Muscle of arm (tissue), 12 donors: ENCODE data around the gene NHERF2. TPM values are rescaled to one million over a fixed set of nuclear protein-coding genes. Genes with fewer than 3 reads are reported as not detected.
A peak's percentile ranks its signal among the peaks of the same experiment; 100 is the strongest.

Experiments used
- DNase-seq: peaks from one replicate; pipeline ENCODE4 v3.0.0-alpha.2; 2013
- polyA plus RNA-seq, 12 donors: library from polyadenylated mRNA; unstranded; fragments of 120-200 nt; gene quantifications; one replicate each; pipeline ENCODE4 v1.2.1, GENCODE V29; 2013; ENCODE audit not compliant: insufficient read length in 12 of 12

NHERF2 gene
- polyA plus RNA-seq, 12 donors, result 26.8 to 55.1 (median 36.1) TPM; not detected in 1

GRCh38 chr16:2037115-2037514 is 10.4 kb downstream of the NHERF2 start:
- DNase-seq, result no peak

GRCh38 chr16:2037647-2038381 is 11.1 kb downstream of the NHERF2 start:
- peak; percentile 69 for DNase-seq

- DNase-seq, result peak; percentile 65
Measured at GRCh38 chr16:2038382-2039231, 11.9 kb downstream of the NHERF2 start.

DNA sequence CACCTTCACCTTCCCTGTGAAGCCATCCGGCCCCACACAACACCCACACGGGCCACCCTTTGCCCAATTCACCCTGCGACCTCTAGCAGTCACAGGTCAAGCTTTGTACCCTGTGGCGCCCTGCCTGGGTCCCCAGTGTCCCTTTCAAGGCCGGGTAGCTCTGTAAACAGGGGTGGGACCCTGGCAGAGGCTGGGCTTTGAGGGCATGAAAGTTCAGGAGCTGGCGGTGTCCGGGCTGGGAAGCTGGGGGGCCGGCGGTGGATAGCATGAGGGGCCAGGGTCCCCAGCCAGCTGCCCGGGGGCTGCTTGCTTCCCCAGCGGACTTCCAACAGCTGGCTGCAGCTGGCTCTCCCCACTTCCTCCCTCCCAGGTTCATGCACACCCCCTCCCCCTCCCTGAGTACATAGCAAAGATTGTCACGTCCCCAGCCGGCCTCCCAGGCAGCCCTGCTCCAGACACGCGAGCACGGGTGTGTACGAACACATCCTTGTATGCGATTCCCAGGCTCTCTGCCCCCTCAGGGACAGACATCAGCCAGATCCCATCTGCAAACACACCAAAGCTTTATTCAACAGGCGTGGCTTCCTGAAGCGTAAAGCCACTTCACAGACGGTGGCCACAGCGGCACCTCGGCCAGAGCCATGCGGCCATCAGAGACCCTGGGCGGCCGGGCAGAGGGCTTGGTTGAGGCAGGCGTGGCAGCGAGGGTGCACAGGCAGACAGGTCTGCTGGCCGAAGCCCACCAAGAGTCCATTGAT is 12.8 kb downstream of the NHERF2 start:
- peak; percentile 74 for DNase-seq

DNA sequence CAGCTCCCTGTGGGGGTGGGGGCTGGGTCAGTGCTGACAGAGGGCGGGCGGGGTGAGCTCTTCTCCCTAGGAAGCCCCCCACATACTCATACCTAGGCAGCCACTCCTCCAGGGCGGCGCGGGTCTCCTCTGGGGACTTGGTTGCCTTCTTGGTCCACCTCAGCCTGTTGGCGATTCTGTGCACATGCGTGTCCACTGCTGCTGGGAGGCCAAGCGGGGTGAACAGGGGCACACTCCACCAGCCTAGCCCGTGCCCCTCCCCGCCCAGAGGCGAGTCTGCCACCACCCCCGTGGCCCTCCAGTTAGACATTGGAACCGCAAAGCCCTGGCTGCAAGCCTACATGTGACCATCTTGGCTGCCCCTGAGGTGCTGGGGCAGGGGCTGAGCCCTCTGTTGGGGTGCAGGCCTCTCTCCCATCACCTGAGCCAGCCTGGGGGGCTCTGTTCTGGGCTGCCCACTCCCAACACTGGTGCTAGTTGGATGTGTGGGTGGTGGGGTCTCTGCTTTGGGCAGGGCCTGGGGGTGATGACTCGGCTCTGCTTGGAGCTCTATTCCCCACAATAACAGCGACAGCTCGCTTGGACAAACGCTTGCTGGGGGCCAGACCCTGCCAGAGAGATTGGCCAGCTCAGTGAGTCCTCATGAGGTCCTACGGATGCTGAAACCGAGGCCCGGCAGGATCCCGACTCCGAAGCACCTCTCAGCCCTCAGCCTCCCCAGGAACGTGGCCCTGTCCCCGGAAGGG is 13.5 kb downstream of the NHERF2 start:
- no peak for DNase-seq

DNA sequence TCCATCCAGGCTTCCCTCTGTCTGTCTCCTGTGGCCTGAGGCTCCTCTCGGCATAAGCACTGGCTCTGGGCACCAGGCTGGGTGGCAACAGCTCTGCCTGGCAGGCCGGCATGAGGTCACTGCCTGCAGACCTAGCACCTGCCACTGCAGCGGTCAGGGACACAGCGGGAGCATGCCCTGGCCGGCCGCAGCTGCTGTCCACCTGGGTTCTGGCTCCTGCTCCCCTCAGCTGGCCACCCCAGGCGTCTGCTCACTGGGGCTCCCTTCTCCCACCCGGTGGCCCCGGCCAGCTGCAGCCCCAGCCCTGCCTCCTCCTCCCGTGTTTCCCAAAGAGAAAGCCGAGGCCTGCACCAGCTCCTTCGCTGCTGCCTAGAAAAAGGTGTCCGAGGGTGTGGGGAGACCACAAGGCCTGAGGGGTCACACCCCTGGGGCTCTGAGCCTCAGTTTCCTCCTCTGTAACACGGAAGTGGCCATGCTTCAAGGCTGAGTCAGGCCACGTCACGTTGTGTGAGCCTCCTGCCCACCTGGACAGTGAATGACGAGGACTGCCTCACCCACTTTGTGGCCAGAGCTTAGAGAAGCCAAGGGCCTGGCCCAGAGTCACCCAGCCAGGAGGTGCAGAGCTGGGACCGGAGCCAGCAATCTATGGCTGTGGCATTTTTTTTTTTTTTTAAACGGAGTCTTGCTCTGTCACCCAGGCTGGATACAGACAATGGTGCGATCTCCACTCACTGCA is 14.3 kb downstream of the NHERF2 start:
- peak; percentile 66 for DNase-seq

DNA sequence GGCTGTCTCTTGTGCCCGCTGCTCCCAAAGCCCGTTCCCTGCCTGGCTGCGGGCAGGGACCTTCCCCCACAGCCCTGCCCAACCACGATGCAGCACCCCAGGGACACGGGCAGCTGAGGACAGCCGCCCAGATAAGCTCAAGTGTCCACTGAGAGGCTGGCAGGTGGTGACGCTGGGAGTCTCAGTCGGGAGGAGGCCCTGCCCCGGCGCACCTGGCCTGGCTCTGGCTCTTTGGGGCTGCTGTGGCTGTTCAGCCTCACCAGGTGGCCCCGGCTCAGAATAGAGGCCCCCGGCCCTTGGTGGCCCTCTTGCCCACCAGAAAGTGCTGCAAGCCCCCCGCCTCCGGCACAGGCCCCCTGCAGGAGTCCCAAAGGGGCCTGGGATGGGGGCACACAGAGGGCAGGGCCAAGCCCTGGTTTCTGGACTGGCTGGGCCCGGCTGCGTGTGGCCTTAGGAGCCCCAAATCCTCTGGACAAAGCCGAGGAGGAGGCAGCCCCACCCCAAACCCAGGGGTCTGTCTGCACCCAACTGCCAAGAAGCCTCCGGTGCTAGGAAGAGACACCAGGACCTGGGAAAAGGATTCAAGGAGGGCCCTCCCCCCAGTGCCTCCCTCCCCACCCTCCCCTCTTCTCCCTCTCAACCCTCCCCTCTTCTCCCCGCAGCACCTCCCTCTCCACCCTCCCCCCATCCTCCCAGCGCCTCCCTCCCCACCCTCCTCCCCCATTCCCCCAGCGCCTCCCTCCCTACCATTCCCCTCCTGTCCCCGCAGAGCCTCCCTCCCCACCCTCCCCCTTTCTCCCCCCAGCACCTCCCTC is 15.7 kb downstream of the NHERF2 start:
- no peak for DNase-seq

- no peak for DNase-seq
Measured at GRCh38 chr16:2042986-2043666, 16.4 kb downstream of the NHERF2 start.

GRCh38 chr16:2043667-2044451 is 17.2 kb downstream of the NHERF2 start:
- DNase-seq, result no peak

DNA sequence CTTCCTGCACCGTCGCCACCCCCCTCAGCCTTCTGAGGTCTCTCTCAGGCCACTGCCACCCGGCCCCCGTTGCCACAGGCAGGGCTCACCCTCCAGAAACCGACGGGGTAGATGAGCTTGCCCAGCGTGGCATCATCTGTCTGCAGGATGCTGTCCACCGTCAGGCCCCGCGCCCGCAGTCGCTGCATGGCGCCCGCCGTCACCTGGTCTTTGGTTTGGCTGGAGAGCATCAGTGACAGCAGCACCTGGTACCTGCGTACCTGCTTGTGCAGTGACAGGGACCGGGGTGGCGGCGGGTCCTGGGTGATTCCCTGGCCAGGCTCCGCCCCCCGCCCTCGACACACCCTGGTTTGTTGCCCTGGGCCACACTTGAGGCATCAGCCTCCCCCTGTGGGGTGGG is 17.8 kb downstream of the NHERF2 start:
- DNase-seq, result no peak

DNA sequence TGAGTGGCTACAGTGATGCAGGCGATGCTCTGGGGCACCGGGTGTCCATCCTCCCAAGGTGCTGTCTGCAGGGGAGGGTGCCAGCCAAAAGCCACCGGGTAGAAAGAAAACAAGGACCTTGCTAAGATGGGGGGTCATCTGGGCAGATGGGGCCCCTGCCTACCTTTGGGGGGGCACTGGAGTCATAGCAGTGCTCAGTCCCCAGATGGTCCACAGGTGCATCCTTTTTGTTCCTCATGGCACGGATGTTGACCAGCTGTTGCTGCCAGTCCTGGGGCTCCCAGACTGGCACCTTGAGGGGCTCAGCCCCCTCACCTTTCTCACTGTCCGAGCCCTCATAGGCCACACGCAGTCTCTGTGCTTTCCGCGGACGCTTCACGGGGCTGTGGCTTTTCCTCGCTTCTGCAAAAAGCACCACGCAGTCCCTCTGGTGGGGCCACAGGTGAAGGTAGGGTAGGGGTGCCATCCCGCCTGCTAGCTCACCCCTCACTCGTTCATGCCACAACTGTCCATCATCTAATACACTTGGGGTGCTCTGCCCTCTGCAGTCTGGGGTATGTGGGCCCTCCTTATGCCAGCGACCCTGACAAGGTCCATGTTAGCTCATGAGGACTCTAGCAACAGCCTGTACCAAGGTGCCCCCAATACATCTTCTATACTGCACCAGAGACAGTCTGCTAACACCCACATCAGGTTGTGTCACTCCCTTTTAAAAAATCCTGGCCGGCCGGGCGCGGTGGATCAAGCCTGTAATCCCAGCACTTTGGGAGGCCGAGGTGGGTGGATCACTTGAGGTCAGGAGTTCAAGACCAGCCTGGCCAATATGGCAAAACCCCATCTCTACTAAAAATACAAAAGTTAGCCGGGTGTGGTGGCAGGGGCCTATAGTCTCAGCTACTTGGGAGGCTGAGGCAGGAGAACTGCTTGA is 19.5 kb downstream of the NHERF2 start:
- DNase-seq, result no peak

GRCh38 chr16:2046893-2047329 is 20.2 kb downstream of the NHERF2 start:
- DNase-seq, result no peak

DNA sequence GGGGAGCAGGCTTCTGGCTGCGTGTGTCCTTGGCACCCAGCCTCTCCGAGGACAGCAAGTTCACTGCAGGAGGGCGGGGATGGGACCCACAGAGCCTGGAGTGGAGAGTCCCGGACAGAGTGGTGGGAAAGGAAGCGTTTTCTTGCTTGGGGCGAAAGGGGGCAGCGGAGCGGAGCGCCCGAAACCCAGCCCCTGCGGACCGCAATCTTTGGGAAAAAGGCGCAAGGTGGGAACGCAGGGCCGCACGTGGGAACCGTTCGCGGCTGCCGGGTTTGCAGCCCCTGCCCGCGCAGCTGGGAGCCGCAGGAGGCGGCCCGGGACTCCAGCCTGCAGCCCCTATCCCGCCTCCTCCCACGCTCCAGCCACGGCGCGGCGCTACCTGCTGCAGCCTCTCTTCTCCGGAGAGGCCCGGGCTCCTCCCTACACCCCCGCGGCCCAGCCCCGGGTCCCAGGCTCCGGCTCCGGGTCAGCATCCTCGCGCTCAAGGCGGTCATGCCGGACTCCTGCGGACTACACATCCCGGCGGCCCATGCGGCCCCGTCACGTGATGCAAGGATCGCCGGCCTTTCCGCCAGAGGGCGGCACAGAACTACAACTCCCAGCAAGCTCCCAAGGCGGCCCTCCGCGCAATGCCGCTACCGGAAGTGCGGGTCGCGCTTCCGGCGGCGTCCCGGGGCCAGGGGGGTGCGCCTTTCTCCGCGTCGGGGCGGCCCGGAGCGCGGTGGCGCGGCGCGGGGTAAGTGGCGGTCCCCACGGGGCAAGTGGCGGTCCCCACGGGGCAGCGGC is 20.8 kb downstream of the NHERF2 start, which contains the start of the genes NTHL1 and TSC2:
Gene NTHL1 (minus strand): TSS at position 505 of the 786 bp plus-strand sequence. CDS start 11 bp downstream, at position 494.
Gene TSC2 (plus strand): TSS at position 656 of the 786 bp plus-strand sequence. CDS start 631 bp downstream, outside the sequence.
- peak; percentile 97 for DNase-seq

- DNase-seq, result no peak
Measured at GRCh38 chr16:2048116-2048543, 21.4 kb downstream of the NHERF2 start.

GRCh38 chr16:2053211-2053610 is 26.5 kb downstream of the NHERF2 start:
- DNase-seq, result no peak

DNA sequence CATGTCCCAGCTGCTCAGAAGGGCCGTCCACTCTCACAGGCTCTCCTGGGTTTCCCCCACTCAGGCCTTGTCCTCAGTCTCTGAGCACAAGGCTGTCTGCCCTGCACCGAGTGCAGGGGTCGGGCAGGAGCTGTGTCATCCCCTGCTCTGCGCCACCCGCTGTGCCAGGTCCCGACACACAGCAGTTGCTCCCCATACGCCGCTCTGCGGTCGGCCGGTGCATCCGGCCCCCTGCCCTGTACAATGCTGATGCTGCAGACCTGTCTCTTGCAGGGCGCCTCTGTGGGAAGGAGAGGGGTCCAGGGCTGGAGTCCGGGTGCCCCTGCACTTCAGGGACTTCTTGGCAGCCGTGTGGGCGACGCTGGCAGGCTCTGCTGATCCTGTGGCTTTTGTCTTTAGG is 27.2 kb downstream of the NHERF2 start:
- no peak for DNase-seq
